ENCODE data around the gene DSG2.
A peak's percentile ranks its signal among the peaks of the same experiment; 100 is the strongest.
"Not testable (repeated sequence)": the region's sequence is repeated elsewhere in the genome, so short reads cannot be mapped to it uniquely, and the experiment has no call there.

Gene DSG2

DNA sequence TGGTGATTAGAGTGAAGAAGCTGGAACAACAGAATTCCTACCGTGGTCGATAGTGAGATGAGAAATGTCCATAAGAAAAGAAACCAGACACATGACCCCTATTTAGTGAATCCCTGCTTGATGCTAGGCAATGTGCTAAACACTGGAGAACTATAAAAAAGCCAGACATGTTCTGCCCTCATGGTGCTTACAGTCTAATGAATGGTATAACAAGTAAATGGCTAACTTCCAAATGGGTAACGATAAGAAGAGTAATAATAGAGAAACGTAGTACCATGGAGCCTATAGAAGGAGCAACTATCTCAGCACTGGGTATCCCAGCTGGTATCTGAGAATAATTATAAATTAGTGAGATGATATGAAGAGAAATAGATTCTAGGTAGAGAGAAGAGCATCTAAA is 5.0 kb downstream of the DSG2 start:
- no peak for DNase-seq

GRCh38 chr18:31504455-31505147 is 6.6 kb downstream of the DSG2 start:
- DNase-seq, result no peak

GRCh38 chr18:31505156-31505555 is 7.2 kb downstream of the DSG2 start:
- no peak for DNase-seq

GRCh38 chr18:31506024-31506742 is 8.2 kb downstream of the DSG2 start:
- no peak for DNase-seq

DNA sequence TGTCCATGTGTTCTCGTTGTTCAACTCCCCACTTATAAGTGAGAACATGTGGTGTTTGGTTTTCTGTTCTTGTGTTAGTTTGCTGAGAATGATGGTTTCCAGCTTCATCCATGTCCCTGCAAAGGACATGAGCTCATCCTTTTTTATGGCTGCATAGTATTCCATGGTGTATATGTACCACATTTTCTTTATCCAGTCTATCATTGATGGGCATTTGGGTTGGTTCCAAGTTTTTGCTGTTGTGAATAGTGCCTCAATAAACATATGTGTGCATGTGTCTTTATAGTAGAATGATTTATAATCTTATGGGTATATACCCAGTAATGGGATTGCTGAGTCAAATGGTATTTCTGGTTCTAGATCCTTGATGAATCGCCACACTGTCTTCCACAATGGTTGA is 9.1 kb downstream of the DSG2 start:
- not testable (repeated sequence) for DNase-seq

DNA sequence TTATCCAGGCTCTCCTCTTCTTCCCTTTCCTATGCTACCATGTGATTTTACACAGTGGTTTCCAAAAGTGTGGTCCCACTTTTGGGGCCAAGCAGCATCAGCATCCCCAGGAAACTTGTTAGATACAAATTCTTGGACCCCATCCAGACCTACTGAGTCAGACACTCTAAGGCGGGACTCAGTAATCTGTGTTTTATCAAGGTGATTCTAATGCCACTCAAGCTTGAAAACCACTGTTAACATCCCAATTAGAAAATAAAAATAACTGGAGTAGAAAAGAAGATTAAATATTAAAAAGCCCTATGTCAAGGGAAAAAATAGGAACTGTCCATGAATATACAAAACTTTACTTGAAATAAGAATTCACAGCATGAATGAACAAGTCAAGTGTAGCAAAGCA is 10.8 kb downstream of the DSG2 start:
- DNase-seq, result no peak

- no peak for DNase-seq
Measured at GRCh38 chr18:31509571-31509970, 11.6 kb downstream of the DSG2 start.

DNA sequence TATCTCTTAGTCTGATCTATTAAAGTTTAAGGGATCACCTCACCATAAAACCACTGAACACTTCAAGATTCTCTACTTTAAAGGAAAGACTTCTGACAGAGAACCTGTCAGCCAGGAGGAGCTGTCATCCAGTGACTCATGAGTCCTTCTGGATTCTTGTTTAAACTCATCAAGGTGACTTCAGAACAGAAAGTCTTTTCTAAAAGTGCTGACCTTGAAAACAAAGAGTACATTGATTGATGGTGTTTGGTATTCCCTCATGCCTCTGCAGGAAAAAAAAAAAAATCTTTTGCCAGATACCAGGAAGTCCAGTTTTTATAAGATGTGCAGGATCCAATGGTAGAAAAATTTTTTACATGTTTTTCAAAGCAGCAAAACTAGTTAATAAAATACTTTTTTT is 12.3 kb downstream of the DSG2 start:
- no peak for DNase-seq

DNA sequence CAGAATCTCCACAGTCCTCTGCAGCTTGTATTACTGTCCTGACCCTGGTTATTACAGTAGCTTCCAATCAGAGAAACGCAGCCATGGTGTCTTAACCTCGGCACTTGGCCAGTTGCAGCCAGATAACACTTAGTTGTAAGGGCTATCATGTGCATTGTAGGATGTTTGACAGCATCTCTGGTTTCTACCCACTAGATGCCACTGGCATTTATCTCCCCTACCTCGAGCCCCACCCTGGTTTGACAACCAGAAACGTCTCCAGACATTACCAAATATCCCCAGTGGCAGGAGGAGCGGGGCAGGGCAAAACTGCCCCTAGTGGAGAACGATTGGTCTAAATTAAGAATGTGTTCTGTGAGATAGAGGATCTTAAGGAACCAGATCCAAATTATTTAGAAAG is 13.1 kb downstream of the DSG2 start:
- no peak for DNase-seq

DNA sequence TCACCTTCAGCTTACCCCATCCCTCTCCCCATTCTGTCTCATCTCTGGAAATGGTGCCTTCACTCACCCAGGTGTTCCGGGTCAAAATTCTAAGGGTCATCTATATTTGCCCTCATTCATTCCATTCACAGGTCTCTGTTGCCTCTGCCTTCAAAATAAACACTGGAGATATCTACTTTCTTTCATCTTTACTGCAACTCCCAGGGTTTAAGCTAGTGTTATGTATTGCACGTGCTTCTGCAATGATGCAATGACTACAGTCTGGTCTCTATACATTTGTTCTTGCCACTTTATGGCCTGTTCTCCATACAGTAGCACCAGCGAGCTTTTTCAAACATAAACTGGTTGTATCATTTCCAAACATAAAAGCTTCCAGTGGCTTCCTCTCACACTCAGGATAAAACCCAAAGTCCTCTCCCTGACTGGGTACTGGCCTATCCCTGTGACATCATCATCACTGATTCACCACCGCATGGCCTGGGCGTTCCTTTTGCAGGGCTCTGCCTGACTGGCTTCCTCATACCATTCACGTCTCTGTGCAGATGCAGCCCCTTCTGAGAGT is 14.3 kb downstream of the DSG2 start:
- DNase-seq, result no peak

DNA sequence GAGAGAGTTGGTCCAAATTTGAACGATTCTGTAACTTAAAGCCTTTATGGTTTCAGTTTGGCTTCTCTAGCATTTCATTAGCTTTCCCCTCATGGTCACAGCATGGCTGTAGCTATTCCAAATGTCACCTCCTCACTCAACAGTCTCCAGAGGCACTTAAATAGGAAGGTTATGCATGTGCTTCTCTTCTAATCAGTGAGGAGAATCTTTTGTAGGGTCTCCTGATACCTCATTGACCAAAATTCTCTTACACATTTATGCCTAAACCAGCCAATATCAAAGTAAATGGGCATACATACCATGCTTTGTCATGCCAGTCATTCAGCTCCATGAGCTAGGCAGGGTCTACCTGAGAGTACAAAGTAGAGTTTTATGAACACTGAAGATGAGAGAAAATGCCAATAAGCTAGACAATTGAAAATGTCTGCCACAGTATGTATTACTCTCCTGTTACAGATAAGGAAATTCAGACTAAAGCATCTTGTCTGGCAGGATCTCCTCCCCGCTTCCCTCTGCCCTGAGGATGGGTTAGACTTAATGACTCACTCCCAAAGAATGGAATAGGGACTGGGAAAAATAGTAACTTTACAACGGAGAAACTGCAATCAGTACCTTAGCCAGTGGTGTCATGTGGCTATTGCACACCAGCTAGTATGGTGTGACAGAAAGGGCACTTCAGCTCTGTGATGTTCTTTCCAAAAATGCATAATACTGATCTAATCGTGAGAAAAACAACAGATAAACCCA is 15.4 kb downstream of the DSG2 start:
- no peak for DNase-seq

DNA sequence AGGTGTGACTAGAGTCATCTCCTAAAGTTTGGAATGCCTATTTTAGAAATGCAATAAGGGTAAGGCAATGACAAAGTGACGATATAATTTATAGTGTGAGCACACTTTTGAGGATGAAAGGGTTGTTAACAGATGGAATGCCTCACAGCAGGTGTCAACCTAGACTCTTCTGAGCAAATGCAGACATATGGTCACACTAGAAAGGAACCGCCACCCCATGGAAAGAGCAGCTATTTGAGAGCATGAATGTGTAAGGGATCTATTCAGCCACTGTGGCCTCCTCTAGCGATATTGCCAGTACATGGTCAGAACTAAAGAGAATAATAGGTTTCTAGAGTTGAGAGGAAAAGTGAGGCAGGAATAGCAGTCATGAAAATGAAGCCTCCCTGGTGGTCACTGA is 18.5 kb downstream of the DSG2 start:
- DNase-seq, result no peak

GRCh38 chr18:31526374-31526773 is 28.4 kb downstream of the DSG2 start:
- no peak for DNase-seq

GRCh38 chr18:31533236-31533635 is 35.3 kb downstream of the DSG2 start:
- no peak for DNase-seq

- DNase-seq, result no peak
Measured at GRCh38 chr18:31538837-31539236, 40.9 kb downstream of the DSG2 start.

DNA sequence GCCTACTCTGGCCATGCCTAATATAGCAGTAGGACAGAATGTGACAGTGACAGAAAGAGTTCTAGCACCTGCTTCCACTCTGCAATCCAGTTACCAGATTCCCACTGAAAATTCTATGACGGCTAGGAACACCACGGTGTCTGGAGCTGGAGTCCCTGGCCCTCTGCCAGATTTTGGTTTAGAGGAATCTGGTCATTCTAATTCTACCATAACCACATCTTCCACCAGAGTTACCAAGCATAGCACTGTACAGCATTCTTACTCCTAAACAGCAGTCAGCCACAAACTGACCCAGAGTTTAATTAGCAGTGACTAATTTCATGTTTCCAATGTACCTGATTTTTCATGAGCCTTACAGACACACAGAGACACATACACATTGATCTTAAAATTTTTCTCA is 48.5 kb downstream of the DSG2 start:
- no peak for DNase-seq

DNA sequence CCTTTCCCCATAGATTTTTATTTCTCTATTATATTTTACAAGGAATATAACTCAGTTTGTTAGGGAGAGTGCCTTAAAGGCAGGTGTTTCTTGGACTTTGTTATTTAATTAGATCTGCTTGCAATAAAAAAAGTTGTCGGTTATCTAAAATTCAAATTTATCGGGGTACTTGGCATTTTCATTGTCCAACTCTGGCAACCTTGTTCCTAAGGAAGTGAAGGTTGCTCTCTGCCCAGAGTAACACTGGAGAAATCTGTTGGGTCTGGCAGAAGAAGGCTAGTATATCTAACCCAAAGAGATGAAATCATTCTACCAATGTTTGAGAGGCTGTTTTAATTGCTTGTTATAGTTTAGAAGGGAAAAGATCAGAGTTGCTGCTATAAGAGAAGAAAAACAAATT is 50.9 kb downstream of the DSG2 start:
- DNase-seq, result no peak

DNA sequence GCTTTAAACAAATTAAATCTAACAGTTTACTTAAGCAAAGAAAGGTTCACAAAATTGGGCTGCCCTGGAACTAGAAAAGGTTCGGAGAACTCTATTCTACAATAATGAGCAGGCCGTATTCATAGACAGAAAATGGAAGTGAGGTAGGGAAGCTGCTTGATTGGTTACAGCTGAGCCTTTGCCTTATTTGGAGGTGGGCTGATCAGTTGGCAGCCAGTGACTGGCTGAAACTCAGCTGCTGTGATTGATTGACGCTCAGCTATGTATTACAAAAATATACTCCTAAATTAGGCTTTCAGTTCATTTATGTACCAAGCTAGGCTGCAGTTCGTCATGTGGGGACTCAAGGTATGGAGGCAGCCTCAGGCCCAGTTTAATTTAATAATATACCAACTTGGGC is 51.4 kb downstream of the DSG2 start:
- DNase-seq, result no peak

GRCh38 chr18:31551883-31552282 is 53.9 kb downstream of the DSG2 start:
- DNase-seq, result no peak

GRCh38 chr18:31553800-31554199 is 55.8 kb downstream of the DSG2 start:
- no peak for DNase-seq

DNA sequence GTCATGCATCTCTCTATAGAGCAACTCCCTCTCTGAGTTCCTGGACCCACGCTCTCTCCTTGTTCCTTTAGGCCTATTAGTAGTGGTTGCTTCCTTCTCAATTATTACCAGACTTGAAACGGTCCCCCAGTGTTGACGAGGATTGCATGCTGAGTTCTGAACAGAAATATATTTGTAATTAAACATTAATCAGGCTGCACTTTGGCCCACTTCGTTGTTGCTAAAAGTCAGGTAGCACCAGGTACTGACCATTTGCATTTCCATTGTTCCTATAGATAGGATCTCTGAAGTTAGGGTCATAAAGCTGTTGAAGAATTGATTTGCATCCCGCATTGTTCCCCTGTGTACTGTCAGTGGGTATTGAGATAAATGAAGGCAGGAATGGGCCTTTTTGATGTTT is 56.8 kb downstream of the DSG2 start:
- no peak for DNase-seq

- DNase-seq, result peak in 1 of 2 experiments; percentile 5
Measured at GRCh38 chr18:31555971-31556747, 58.2 kb downstream of the DSG2 start.

DNA sequence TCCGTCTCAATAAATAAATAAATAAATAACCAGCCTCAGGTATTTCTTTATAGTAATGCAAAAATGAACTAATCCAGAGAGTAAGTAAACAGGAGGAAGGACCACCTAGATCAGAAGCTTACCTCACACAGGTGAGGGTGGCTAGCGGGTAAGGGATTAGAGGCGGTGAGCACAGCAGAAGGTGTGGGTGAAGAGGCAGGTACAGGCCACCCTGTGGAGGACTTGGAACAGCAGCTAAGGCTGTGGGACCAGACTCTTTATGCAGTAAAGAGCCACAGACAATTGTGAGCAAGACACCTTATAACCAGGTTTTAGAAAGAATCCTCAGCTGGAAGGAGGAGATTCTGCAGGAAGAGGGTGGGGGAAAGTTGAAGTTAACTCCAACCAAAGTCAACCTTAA is 59.5 kb downstream of the DSG2 start:
- no peak for DNase-seq

All from stimulated activated CD4-positive, alpha-beta T cell treated with anti-CD3 and anti-CD28 coated beads, Interleukin-4, amount 100 ng/mL, for 4 hours (primary cell).